Neural cell (in vitro differentiated cells): ENCODE results near the gene ZNF300. TPM values are rescaled to one million over a fixed set of nuclear protein-coding genes. Genes with fewer than 3 reads are reported as not detected.

Experiments used
- H2AFZ ChIP-seq: fragments of 200-600, 300-800 bp; sonication (generic), shearing (Covaris generic); 2 replicates; pipeline ENCODE4 v1.6.0; 2014; ENCODE audit warnings: low read depth, mild to moderate bottlenecking, antibody characterized with exemption, low read length, moderate library complexity
- H3F3A ChIP-seq: fragments of 200-600 bp; shearing (Covaris generic); 2 replicates; pipeline ENCODE4 v1.6.1; 2016; ENCODE audit warnings: mild to moderate bottlenecking, moderate library complexity, mixed read lengths, antibody characterized with exemption, low read length; ENCODE audit not compliant: insufficient read depth, poor library complexity, severe bottlenecking
- H3K27ac ChIP-seq: fragments of 200-600, 300-800 bp; sonication (generic), shearing (Covaris generic); 2 replicates; pipeline ENCODE4 v1.5.1; 2014; ENCODE audit warnings: mild to moderate bottlenecking, low read length, moderate library complexity
- H3K27me3 ChIP-seq: fragments of 300-800, 200-600 bp; sonication (generic), shearing (Covaris generic); 2 replicates; pipeline ENCODE4 v1.6.0; 2014; ENCODE audit warnings: mild to moderate bottlenecking, low read depth, low read length, moderate library complexity; ENCODE audit not compliant: insufficient read depth
- H3K36me3 ChIP-seq: fragments of 300-800, 200-600 bp; sonication (generic), shearing (Covaris generic); 2 replicates; pipeline ENCODE4 v1.5.1; 2014; ENCODE audit warnings: mild to moderate bottlenecking, antibody characterized with exemption, low read length, moderate library complexity; ENCODE audit not compliant: insufficient read depth
- H3K4me2 ChIP-seq: fragments of 300-800, 200-600 bp; sonication (generic), shearing (Covaris generic); 2 replicates; pipeline ENCODE4 v1.6.0; 2014; ENCODE audit warnings: mild to moderate bottlenecking, low read length
- H3K4me3 ChIP-seq: fragments of 300-800, 200-600 bp; sonication (generic), shearing (Covaris generic); 2 replicates; pipeline ENCODE4 v1.5.1; 2014; ENCODE audit warnings: mild to moderate bottlenecking, low read length, moderate library complexity
- H3K79me2 ChIP-seq: fragments of 200-600 bp; shearing (Covaris generic); replicated peaks from 2 replicates; pipeline ENCODE4 v1.6.0; 2014; ENCODE audit warnings: mild to moderate bottlenecking, low read length, moderate library complexity; ENCODE audit not compliant: insufficient read depth
- H3K9ac ChIP-seq: fragments of 300-800, 200-600 bp; sonication (generic), shearing (Covaris generic); 2 replicates; pipeline ENCODE4 v1.6.1; 2016; ENCODE audit warnings: mild to moderate bottlenecking, low read length, mixed read lengths
- H3K9me2 ChIP-seq: fragments of 200-600 bp; shearing (Covaris generic); 2 replicates; pipeline ENCODE4 v1.6.1; 2016; ENCODE audit warnings: mild to moderate bottlenecking, low read length, mixed read lengths; ENCODE audit not compliant: insufficient read depth
- H3K9me3 ChIP-seq: fragments of 200-600, 300-800 bp; sonication (generic), shearing (Covaris generic); 2 replicates; pipeline ENCODE4 v1.6.1; 2016; ENCODE audit warnings: mild to moderate bottlenecking, mixed run types, low read length, moderate library complexity, mixed read lengths
- H4K20me1 ChIP-seq: fragments of 200-600 bp; shearing (Covaris generic); 2 replicates; pipeline ENCODE4 v1.6.1; 2016; ENCODE audit warnings: mild to moderate bottlenecking, mixed run types; ENCODE audit not compliant: insufficient read depth
- CTCF ChIP-seq: fragments of 450-650 bp; IDR thresholded peaks from 2 replicates; pipeline ENCODE4 v1.5.1; 2014; ENCODE audit warnings: antibody characterized with exemption, mild to moderate bottlenecking, moderate library complexity; ENCODE audit not compliant: poor library complexity, severe bottlenecking
- EP300 ChIP-seq: fragments of 450-650 bp; conservative IDR thresholded peaks from 2 replicates; pipeline ENCODE4 v1.6.1; 2014; ENCODE audit warnings: antibody characterized with exemption, mild to moderate bottlenecking, moderate library complexity; ENCODE audit not compliant: poor library complexity, severe bottlenecking
- EZH2 ChIP-seq: fragments of 200-600, 300-800 bp; shearing (Covaris generic), sonication (generic); IDR thresholded peaks from 2 replicates; pipeline ENCODE4 v1.6.1; 2014; ENCODE audit warnings: antibody characterized with exemption, low read length, borderline replicate concordance, mild to moderate bottlenecking; ENCODE audit not compliant: insufficient read depth, poor library complexity, severe bottlenecking
- MXI1 ChIP-seq: fragments of 450-650 bp; conservative IDR thresholded peaks from 2 replicates; pipeline ENCODE4 v1.6.1; 2014; ENCODE audit warnings: antibody characterized with exemption, mild to moderate bottlenecking; ENCODE audit not compliant: poor library complexity, severe bottlenecking
- POLR2AphosphoS5 ChIP-seq: IDR thresholded peaks from 2 replicates; pipeline ENCODE4 v1.6.1; 2012
- RAD21 ChIP-seq: fragments of 450-650 bp; conservative IDR thresholded peaks from 2 replicates; pipeline ENCODE4 v1.6.1; 2014; ENCODE audit warnings: antibody characterized with exemption, mild to moderate bottlenecking, moderate library complexity
- REST ChIP-seq: IDR thresholded peaks from 2 replicates; pipeline ENCODE4 v1.6.1; 2012; ENCODE audit warnings: borderline replicate concordance
- SMC3 ChIP-seq: fragments of 450-650 bp; conservative IDR thresholded peaks from 2 replicates; pipeline ENCODE4 v1.6.1; 2014; ENCODE audit warnings: antibody characterized with exemption, mild to moderate bottlenecking, moderate library complexity; ENCODE audit not compliant: poor library complexity
- TAF1 ChIP-seq: IDR thresholded peaks from 2 replicates; pipeline ENCODE4 v1.6.1; 2012; ENCODE audit warnings: low read depth
- polyA plus RNA-seq: library from polyadenylated mRNA; depleted of rRNA; stranded (reverse); fragments of >200 nt; gene quantifications from 2 replicates; pipeline ENCODE4 v1.2.3, GENCODE V29; 2014

The ZNF300 gene
- polyA plus RNA-seq, 1 donor from 2014 or later = 126 TPM

GRCh38 chr5:150945486-150945885 lies 40.7 kb upstream of the ZNF300 start:
- H3F3A ChIP-seq = no peaks in the 10 kb centered on the region
- H3K9me3 ChIP-seq = no peaks in the 10 kb centered on the region
- no peaks in the 10 kb centered on the region for H3K36me3 ChIP-seq
- no peaks in the 10 kb centered on the region for H3K9me2 ChIP-seq
- no peak overlapping the region for H3K9ac ChIP-seq
- no peak overlapping the region for H2AFZ ChIP-seq
- no peak overlapping the region for H3K4me2 ChIP-seq
- no peaks in the 10 kb centered on the region for H3K27me3 ChIP-seq
- H3K79me2 ChIP-seq = no peaks in the 10 kb centered on the region
- H3K4me3 ChIP-seq = no peak overlapping the region
- no peak for TF ChIP-seq EP300
- TF ChIP-seq EZH2 = no peak
- no peak for TF ChIP-seq TAF1
- TF ChIP-seq CTCF = no peak
- no peak for TF ChIP-seq MXI1
- no peak for TF ChIP-seq REST
- TF ChIP-seq SMC3 = no peak
- TF ChIP-seq RAD21 = no peak
- H4K20me1 ChIP-seq = no peaks in the 10 kb centered on the region
- no peak overlapping the region for H3K27ac ChIP-seq

- H3K36me3 ChIP-seq = no peaks in the 10 kb centered on the region
- no peak overlapping the region for H3K27ac ChIP-seq
- no peak overlapping the region for H3K4me3 ChIP-seq
These were observed 26.7 kb upstream of the ZNF300 start for GRCh38 chr5:150931368-150931965.

More at GRCh38 chr5:150931368-150931965, 26.7 kb upstream of the ZNF300 start:
- no peaks in the 10 kb centered on the region for H3F3A ChIP-seq
- no peak for TF ChIP-seq POLR2AphosphoS5
- no peak for TF ChIP-seq SMC3
- TF ChIP-seq RAD21 = no peak
- TF ChIP-seq REST = no peak
- no peak for TF ChIP-seq CTCF
- TF ChIP-seq TAF1 = no peak
- no peaks in the 10 kb centered on the region for H3K27me3 ChIP-seq
- no peaks in the 10 kb centered on the region for H4K20me1 ChIP-seq
- H3K9me3 ChIP-seq = peaks cover 12% of the 10 kb centered on the region
- no peak overlapping the region for H3K4me2 ChIP-seq
- H2AFZ ChIP-seq = no peak overlapping the region
- no peaks in the 10 kb centered on the region for H3K9me2 ChIP-seq
- no peaks in the 10 kb centered on the region for H3K79me2 ChIP-seq
- no peak overlapping the region for H3K9ac ChIP-seq
